Measurements from ENCODE around the gene KLHL6. TPM values are rescaled to one million over a fixed set of nuclear protein-coding genes. Genes with fewer than 3 reads are reported as not detected.

KLHL6 gene
- total RNA-seq, 2 donors from 2014 or later: 0.41 to 1.4 TPM

DNA sequence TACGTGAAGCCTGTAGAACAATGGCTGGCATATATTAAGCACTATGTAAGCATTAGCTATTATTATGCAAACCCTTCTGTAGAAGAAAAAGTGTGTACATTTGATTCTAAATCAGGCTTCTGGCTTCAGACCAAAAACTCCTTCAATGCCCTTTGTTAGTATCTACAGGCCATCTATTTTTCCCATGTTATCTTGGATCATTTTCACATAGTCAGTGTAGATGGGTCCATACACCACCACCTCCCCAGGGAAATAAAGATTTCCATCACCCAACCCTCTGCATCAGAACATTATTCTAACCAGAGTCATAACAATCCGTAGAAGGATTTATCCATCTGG lies 8.0 kb upstream of the KLHL6 start:
- TF ChIP-seq CTCF (IDR thresholded peaks at IDR 0.05): no peak
- Histone ChIP-seq H3K27me3 (no peaks in the 10 kb centered on the region), H3K27ac (no peak overlapping the region), H3K36me3 (no peaks in the 10 kb centered on the region), H3K4me3 (no peak overlapping the region), H3K4me1 (peaks cover 0 to 10% of the 10 kb centered on the region in 2 donors), H3K9me3 (no peaks in the 10 kb centered on the region)
- DNase-seq (ENCODE audit: low spot score): no peak

DNA sequence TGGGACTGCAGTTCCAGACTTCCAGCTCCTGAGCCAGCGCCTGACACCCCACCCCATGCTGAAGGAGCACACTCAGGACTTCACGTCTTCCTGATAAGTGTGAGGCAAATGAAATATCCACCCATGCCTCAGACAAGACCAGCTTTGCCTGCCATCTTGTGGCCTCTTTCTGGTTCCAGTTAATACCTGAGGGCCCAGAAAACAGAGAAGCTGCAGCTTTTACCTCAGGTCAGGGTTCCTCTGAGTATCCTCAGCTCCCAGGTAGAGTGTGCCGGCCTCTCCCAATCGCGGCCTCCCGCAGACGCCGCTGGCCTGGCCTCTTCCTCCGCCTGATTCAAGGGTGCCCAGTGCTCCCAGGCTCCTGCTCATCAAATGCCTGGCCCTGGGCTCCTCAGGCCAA lies 5.1 kb upstream of the KLHL6 start:
- Histone ChIP-seq H3K4me3 (no peak overlapping the region), H3K27ac (no peak overlapping the region), H3K9me3 (no peaks in the 10 kb centered on the region), H3K4me1 (peaks cover 0 to 10% of the 10 kb centered on the region in 2 donors), H3K36me3 (no peaks in the 10 kb centered on the region), H3K27me3 (no peaks in the 10 kb centered on the region)
- no peak for DNase-seq (ENCODE audit: low spot score)
- TF ChIP-seq CTCF (IDR thresholded peaks at IDR 0.05): peak in 1 of 2 donors; percentile 39

DNA sequence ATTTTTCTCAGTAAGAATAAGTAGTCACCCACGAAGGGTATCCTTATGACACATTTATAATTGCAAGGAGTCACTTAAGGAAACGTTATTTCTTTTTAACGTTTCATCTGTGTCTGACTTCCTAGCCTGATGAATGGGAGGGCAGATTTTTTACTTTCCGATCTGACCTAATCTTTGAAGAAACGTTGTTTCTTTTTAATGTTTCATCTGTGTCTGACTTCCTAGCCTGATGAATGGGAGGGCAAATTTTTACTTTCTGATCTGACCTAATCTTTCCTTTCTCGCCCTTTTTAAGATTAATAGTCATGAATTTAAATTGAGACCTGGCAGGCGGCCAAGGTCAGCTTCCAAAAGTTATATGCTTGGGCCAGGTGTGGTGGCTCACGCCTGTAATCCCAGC lies 3.0 kb upstream of the KLHL6 start:
- DNase-seq (ENCODE audit: low spot score): no peak
- Histone ChIP-seq H3K4me1 (no peaks in the 10 kb centered on the region), H3K36me3 (no peaks in the 10 kb centered on the region), H3K9me3 (no peaks in the 10 kb centered on the region), H3K27me3 (no peaks in the 10 kb centered on the region), H3K4me3 (no peak overlapping the region), H3K27ac (no peak overlapping the region)
- no peak for TF ChIP-seq CTCF (IDR thresholded peaks at IDR 0.05)

DNA sequence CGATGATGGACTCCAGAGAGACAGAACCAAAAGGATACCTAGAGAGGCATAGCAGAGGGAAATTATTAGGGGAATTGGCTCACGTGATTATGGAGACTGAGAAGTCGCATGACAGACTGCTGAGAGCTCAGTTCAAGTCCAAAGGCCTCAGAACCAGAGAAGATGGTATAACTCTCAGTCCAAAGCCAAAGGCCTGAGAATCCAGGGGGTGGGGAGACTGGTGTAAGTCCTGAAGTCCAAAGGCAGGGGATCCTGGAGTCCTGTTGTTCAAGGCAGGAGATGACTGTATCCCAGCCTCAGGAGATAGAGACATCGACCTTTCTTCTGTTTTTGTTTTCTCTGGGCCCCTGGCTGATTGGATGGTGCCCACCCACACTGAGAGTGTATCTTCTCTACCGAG lies 1.2 kb upstream of the KLHL6 start:
- Histone ChIP-seq H3K27me3 (no peaks in the 10 kb centered on the region), H3K9me3 (no peaks in the 10 kb centered on the region), H3K27ac (no peak overlapping the region), H3K4me3 (no peak overlapping the region), H3K36me3 (no peaks in the 10 kb centered on the region), H3K4me1 (peaks cover 0 to 3% of the 10 kb centered on the region in 2 donors)
- TF ChIP-seq CTCF (IDR thresholded peaks at IDR 0.05): no peak
- DNase-seq (ENCODE audit: low spot score): no peak

DNA sequence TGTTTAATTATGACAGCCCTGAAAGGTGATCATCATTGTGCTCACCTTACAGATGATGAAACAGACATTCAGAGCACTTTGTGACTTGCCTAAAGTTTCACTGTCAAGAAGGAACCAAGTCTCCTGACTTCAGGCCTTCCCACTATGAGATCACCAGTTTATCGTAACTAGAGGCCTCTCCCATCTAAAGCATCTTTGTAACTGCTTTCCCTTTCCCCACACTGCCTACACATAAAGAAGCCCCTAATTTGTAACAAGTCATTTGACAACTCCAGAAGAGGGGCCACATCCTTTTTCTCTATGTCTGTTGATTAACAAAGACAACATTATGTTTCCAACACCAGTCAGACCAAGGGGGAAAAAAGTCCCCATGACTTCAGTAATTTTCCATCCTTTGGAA lies 1.1 kb downstream of the KLHL6 start:
- no peaks in the 10 kb centered on the region for H3K9me3 ChIP-seq
- H3K36me3 ChIP-seq: no peaks in the 10 kb centered on the region
- H3K27ac ChIP-seq: peak overlapping the region; percentile 43 to 45
- H3K4me3 ChIP-seq: peak overlapping the region in 1 of 2 donors; percentile 13
- no peak for DNase-seq (ENCODE audit: low spot score)
- H3K27me3 ChIP-seq: no peaks in the 10 kb centered on the region
- peaks cover 0 to 11% of the 10 kb centered on the region in 2 donors for H3K4me1 ChIP-seq
- TF ChIP-seq CTCF (IDR thresholded peaks at IDR 0.05): no peak

- H3K4me1 ChIP-seq: peaks cover 0 to 11% of the 10 kb centered on the region in 2 donors
- H3K27ac ChIP-seq: peak overlapping the region; percentile 43 to 45
- DNase-seq (ENCODE audit: low spot score): no peak
- no peak overlapping the region for H3K4me3 ChIP-seq
- H3K27me3 ChIP-seq: no peaks in the 10 kb centered on the region
- no peaks in the 10 kb centered on the region for H3K9me3 ChIP-seq
- no peaks in the 10 kb centered on the region for H3K36me3 ChIP-seq
- no peak for TF ChIP-seq CTCF (IDR thresholded peaks at IDR 0.05)
Observed at GRCh38 chr3:183553334-183554026, 2.0 kb downstream of the KLHL6 start.
